ENCODE data around the gene CD24.

Gene CD24

DNA sequence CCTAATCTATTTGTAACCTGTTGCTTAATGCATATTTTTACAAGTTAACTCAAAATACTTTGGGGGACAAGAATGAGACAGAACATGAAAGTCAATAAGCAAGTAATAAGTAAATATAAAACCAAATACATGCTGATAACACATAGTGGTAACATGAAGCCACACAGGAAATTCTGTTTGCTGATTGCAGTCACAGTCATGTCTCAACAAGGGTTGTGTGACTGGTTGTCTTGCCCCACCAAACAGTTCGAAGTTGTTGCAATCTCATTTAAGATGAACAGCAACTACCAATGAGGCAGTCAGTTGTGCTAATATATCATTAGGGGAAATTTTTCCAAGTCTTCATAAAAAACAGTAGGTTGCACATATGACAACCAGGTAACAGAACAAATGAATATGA lies 14.5 kb downstream of the CD24 start:
- TF ChIP-seq, protein P1, sequence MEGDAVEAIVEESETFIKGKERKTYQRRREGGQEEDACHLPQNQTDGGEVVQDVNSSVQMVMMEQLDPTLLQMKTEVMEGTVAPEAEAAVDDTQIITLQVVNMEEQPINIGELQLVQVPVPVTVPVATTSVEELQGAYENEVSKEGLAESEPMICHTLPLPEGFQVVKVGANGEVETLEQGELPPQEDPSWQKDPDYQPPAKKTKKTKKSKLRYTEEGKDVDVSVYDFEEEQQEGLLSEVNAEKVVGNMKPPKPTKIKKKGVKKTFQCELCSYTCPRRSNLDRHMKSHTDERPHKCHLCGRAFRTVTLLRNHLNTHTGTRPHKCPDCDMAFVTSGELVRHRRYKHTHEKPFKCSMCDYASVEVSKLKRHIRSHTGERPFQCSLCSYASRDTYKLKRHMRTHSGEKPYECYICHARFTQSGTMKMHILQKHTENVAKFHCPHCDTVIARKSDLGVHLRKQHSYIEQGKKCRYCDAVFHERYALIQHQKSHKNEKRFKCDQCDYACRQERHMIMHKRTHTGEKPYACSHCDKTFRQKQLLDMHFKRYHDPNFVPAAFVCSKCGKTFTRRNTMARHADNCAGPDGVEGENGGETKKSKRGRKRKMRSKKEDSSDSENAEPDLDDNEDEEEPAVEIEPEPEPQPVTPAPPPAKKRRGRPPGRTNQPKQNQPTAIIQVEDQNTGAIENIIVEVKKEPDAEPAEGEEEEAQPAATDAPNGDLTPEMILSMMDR (IDR thresholded peaks at IDR 0.05), result no peak
- TF ChIP-seq ZFX (IDR thresholded peaks at IDR 0.05; ENCODE audit: borderline replicate concordance), result no peak
- no peak overlapping the region for H3K27ac ChIP-seq

GRCh38 chr6:106939848-106940247 lies 34.7 kb downstream of the CD24 start:
- no peak for TF ChIP-seq ZFX (IDR thresholded peaks at IDR 0.05; ENCODE audit: borderline replicate concordance)
- TF ChIP-seq, protein P1 (IDR thresholded peaks at IDR 0.05), result no peak
- no peak overlapping the region for H3K27ac ChIP-seq

DNA sequence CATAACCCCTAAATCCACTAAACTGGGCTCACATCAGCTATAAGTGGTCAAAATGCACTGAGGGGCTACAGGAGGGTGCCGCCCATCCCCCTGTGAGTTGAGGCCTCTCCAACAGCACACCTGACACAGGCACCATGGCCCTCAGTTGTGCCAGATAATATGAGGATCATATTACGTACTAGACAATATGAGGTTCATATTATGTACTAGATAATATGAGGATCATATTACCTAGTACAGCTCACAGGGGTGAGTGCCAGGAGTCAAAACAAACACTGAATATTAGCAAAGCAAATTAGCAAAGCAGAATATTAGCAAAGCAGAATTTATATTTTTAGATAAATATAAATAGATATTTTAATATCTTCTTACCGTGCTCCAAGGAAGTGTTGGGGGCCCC lies 35.3 kb downstream of the CD24 start:
- no peak overlapping the region for H3K27ac ChIP-seq
- TF ChIP-seq, protein P1 (IDR thresholded peaks at IDR 0.05), result no peak
- no peak for TF ChIP-seq ZFX (IDR thresholded peaks at IDR 0.05; ENCODE audit: borderline replicate concordance)

- H3K27ac ChIP-seq, result no peak overlapping the region; the same call in 1 of the 2 replicates
- TF ChIP-seq, protein P1 (IDR thresholded peaks at IDR 0.05), result no peak
- TF ChIP-seq ZFX (IDR thresholded peaks at IDR 0.05; ENCODE audit: borderline replicate concordance), result no peak
Observed at GRCh38 chr6:106927531-106928398, 46.8 kb downstream of the CD24 start.

- no peak overlapping the region for H3K27ac ChIP-seq
- TF ChIP-seq, protein P1 (IDR thresholded peaks at IDR 0.05), result no peak
- TF ChIP-seq ZFX (IDR thresholded peaks at IDR 0.05; ENCODE audit: borderline replicate concordance), result no peak
Observed at GRCh38 chr6:106925948-106926347, 48.6 kb downstream of the CD24 start.

GRCh38 chr6:106924694-106925523 lies 49.6 kb downstream of the CD24 start:
- H3K27ac ChIP-seq, result peak overlapping the region; percentile 70
- TF ChIP-seq ZFX (IDR thresholded peaks at IDR 0.05; ENCODE audit: borderline replicate concordance), result no peak

- TF ChIP-seq, protein P1 (IDR thresholded peaks at IDR 0.05), result no peak
- no peak for TF ChIP-seq ZFX (IDR thresholded peaks at IDR 0.05; ENCODE audit: borderline replicate concordance)
- H3K27ac ChIP-seq, result no peak overlapping the region
Observed at GRCh38 chr6:106922626-106923025, 51.9 kb downstream of the CD24 start.

All from 22Rv1 (cell line).